SU-DHL-6 (cell line): ENCODE measurements around the gene POP4.

Experiments
- H2AFZ ChIP-seq: fragments of 200-600 bp; sonication (generic); 2 replicates; pipeline ENCODE4 v1.6.1; 2014; ENCODE audit warnings: low read depth, mild to moderate bottlenecking, moderate library complexity, mixed read lengths, antibody characterized with exemption, low read length; ENCODE audit not compliant: severe bottlenecking
- H3F3A ChIP-seq: fragments of 200-600 bp; shearing (Covaris generic); 2 replicates; pipeline ENCODE4 v1.6.0; 2016; ENCODE audit warnings: antibody characterized with exemption, mild to moderate bottlenecking; ENCODE audit not compliant: insufficient read depth
- H3K27ac ChIP-seq: fragments of 200-600 bp; sonication (generic); 2 replicates; pipeline ENCODE4 v1.5.1; 2016; ENCODE audit warnings: low read depth, mild to moderate bottlenecking, low read length, moderate library complexity, mixed read lengths
- H3K27me3 ChIP-seq: fragments of 200-600 bp; sonication (generic), shearing (Covaris generic); 2 replicates; pipeline ENCODE4 v1.6.0; 2014; ENCODE audit warnings: mild to moderate bottlenecking, low read length
- H3K36me3 ChIP-seq: fragments of 200-600 bp; sonication (generic); 2 replicates; pipeline ENCODE4 v1.6.1; 2014; ENCODE audit warnings: mild to moderate bottlenecking, low read length, mixed read lengths
- H3K4me2 ChIP-seq: fragments of 300-600, 200-600 bp; shearing (Covaris generic), sonication (generic); 2 replicates; pipeline ENCODE4 v1.6.0; 2014; ENCODE audit warnings: low read length, low read depth, mild to moderate bottlenecking; ENCODE audit not compliant: poor library complexity, severe bottlenecking
- H3K4me3 ChIP-seq: fragments of 200-600 bp; sonication (generic); 2 replicates; pipeline ENCODE4 v1.5.1; 2014; ENCODE audit warnings: antibody characterized with exemption, low read length, mild to moderate bottlenecking, mixed read lengths; ENCODE audit not compliant: insufficient read depth, poor library complexity, severe bottlenecking
- H3K79me2 ChIP-seq: fragments of 200-600 bp; sonication (generic); 2 replicates; pipeline ENCODE4 v1.6.1; 2014; ENCODE audit warnings: mild to moderate bottlenecking, low read length, moderate library complexity; ENCODE audit not compliant: insufficient read depth
- H3K9ac ChIP-seq: fragments of 200-600 bp; sonication (generic); 2 replicates; pipeline ENCODE4 v1.7.0; 2014; ENCODE audit warnings: mild to moderate bottlenecking, low read length
- H3K9me2 ChIP-seq: fragments of 200-600 bp; sonication (generic); replicated peaks from 2 replicates; pipeline ENCODE4 v1.6.1; 2014; ENCODE audit warnings: low read length; ENCODE audit not compliant: insufficient read depth
- H3K9me3 ChIP-seq: fragments of 200-600 bp; sonication (generic); 2 replicates; pipeline ENCODE4 v1.6.1; 2014; ENCODE audit warnings: low read length, mixed read lengths; ENCODE audit not compliant: insufficient read depth
- H4K20me1 ChIP-seq: fragments of 200-600 bp; sonication (generic); 2 replicates; pipeline ENCODE4 v1.6.1; 2014; ENCODE audit warnings: low read depth, mild to moderate bottlenecking, antibody characterized with exemption, low read length, moderate library complexity, mixed read lengths
- CTCF ChIP-seq: fragments of 200-600 bp; sonication (generic); IDR thresholded peaks from one replicate; pipeline ENCODE4 v1.5.1; 2017; ENCODE audit warnings: antibody characterized with exemption, mild to moderate bottlenecking, low read length, moderate library complexity; ENCODE audit not compliant: insufficient read depth, poor library complexity, severe bottlenecking
- EZH2phosphoT487 ChIP-seq: fragments of 200-600 bp; sonication (generic), shearing (Covaris generic); conservative IDR thresholded peaks from 2 replicates; pipeline ENCODE4 v1.6.1; 2018; ENCODE audit warnings: mild to moderate bottlenecking, antibody characterized with exemption, low read length, moderate library complexity, mixed read lengths

POP4 gene

GRCh38 chr19:29576761-29577648 lies 29.1 kb upstream of the POP4 start:
- Histone ChIP-seq H3K27me3 (no peaks in the 10 kb centered on the region), H3K9ac (no peak overlapping the region), H3K9me2 (no peaks in the 10 kb centered on the region), H3K9me3 (no peaks in the 10 kb centered on the region), H3K36me3 (no peaks in the 10 kb centered on the region), H3K4me2 (no peak overlapping the region), H4K20me1 (no peaks in the 10 kb centered on the region), H3F3A (no peaks in the 10 kb centered on the region), H2AFZ (no peak overlapping the region), H3K27ac (no peak overlapping the region), H3K79me2 (no peaks in the 10 kb centered on the region), H3K4me3 (no peak overlapping the region)
- TF ChIP-seq CTCF (no peak), EZH2phosphoT487 (no peak)

- H3K9ac ChIP-seq, result no peak overlapping the region
- no peaks in the 10 kb centered on the region for H3K27me3 ChIP-seq
- no peaks in the 10 kb centered on the region for H3F3A ChIP-seq
- no peaks in the 10 kb centered on the region for H3K36me3 ChIP-seq
- no peaks in the 10 kb centered on the region for H3K9me3 ChIP-seq
- TF ChIP-seq CTCF, result no peak
- no peak for TF ChIP-seq EZH2phosphoT487
- H3K4me3 ChIP-seq, result no peak overlapping the region
- H3K4me2 ChIP-seq, result no peak overlapping the region
- no peaks in the 10 kb centered on the region for H3K79me2 ChIP-seq
- no peaks in the 10 kb centered on the region for H4K20me1 ChIP-seq
- no peak overlapping the region for H3K27ac ChIP-seq
- no peaks in the 10 kb centered on the region for H3K9me2 ChIP-seq
- H2AFZ ChIP-seq, result no peak overlapping the region
Observed at GRCh38 chr19:29577649-29577963, 28.5 kb upstream of the POP4 start.

- Histone ChIP-seq H3K4me3 (no peak overlapping the region), H3K4me2 (no peak overlapping the region), H3K9me2 (no peaks in the 10 kb centered on the region), H3F3A (no peaks in the 10 kb centered on the region), H2AFZ (no peak overlapping the region), H3K79me2 (no peaks in the 10 kb centered on the region), H3K27me3 (no peaks in the 10 kb centered on the region), H3K36me3 (no peaks in the 10 kb centered on the region), H4K20me1 (no peaks in the 10 kb centered on the region), H3K9ac (no peak overlapping the region), H3K27ac (no peak overlapping the region), H3K9me3 (no peaks in the 10 kb centered on the region)
- TF ChIP-seq EZH2phosphoT487 (no peak), CTCF (no peak)
Observed at GRCh38 chr19:29578349-29578748, 27.7 kb upstream of the POP4 start.
